Fibroblast of lung (primary cell): ENCODE data around the gene ING5. TPM values are rescaled to one million over a fixed set of nuclear protein-coding genes. Genes with fewer than 3 reads are reported as not detected.

ENCODE experiments used
- DNase-seq, 2 donors: peaks; one replicate each; pipeline versions ENCODE4 v3.0.0 to v3.0.0-alpha.2; 2010; ENCODE audit warnings: low read depth in 2 of 2
- H2AFZ ChIP-seq: 2 replicates; pipeline ENCODE4 v1.5.1; 2012; ENCODE audit warnings: low read length, control low read depth, inconsistent platforms
- H3K27ac ChIP-seq: 2 replicates; pipeline ENCODE4 v1.5.1; 2011; ENCODE audit warnings: low read length, control low read depth; ENCODE audit not compliant: insufficient read depth
- H3K27me3 ChIP-seq: 2 replicates; pipeline ENCODE4 v1.5.1; 2011; ENCODE audit warnings: mild to moderate bottlenecking, low read length; ENCODE audit not compliant: control insufficient read depth, insufficient read depth
- H3K36me3 ChIP-seq: 2 replicates; pipeline ENCODE4 v1.5.1; 2011; ENCODE audit warnings: low read length; ENCODE audit not compliant: control insufficient read depth, insufficient read depth
- H3K4me1 ChIP-seq: 2 replicates; pipeline ENCODE4 v1.5.1; 2011; ENCODE audit warnings: low read length; ENCODE audit not compliant: control insufficient read depth, insufficient read depth; ENCODE audit errors: extremely low read depth
- H3K4me2 ChIP-seq: 2 replicates; pipeline ENCODE4 v1.5.1; 2011; ENCODE audit warnings: low read length, control low read depth; ENCODE audit not compliant: insufficient read depth; ENCODE audit errors: extremely low read depth
- H3K4me3 ChIP-seq, 4 experiments: fragments of 200-600 bp in 1 of 4; sonication (generic) in 1 of 4; replicated peaks in 1 of 4; 2 replicates each; pipeline ENCODE4 v1.5.1; 2011 to 2016; ENCODE audit warnings: low read length in 4 of 4, low read depth in 3 of 4, mild to moderate bottlenecking in 3 of 4, control low read depth in 2 of 4, inconsistent platforms in 1 of 4, mixed read lengths in 1 of 4; ENCODE audit not compliant: insufficient read depth in 1 of 4; ENCODE audit errors: control extremely low read depth in 1 of 4
- H3K79me2 ChIP-seq: 2 replicates; pipeline ENCODE4 v1.5.1; 2012; ENCODE audit warnings: mild to moderate bottlenecking, low read length, inconsistent platforms; ENCODE audit not compliant: control insufficient read depth, insufficient read depth
- H3K9ac ChIP-seq: 2 replicates; pipeline ENCODE4 v1.5.1; 2011; ENCODE audit warnings: mild to moderate bottlenecking, low read length, control low read depth; ENCODE audit not compliant: insufficient read depth
- H3K9me3 ChIP-seq: 2 replicates; pipeline ENCODE4 v1.5.1; 2012; ENCODE audit warnings: low read depth, low read length; ENCODE audit not compliant: control insufficient read depth, insufficient read depth
- H4K20me1 ChIP-seq: 2 replicates; pipeline ENCODE4 v1.5.1; 2011; ENCODE audit warnings: low read length; ENCODE audit not compliant: control insufficient read depth, insufficient read depth; ENCODE audit errors: extremely low read depth
- CTCF ChIP-seq, 2 donors: IDR thresholded peaks in 1 of 2; conservative IDR thresholded peaks in 1 of 2; 1 replicate in 1 of 2; 2 replicates in 1 of 2; pipeline ENCODE4 v1.5.1; 2011 to 2012; ENCODE audit warnings: low read length in 2 of 2, control low read depth in 1 of 2, inconsistent platforms in 1 of 2, low read depth in 1 of 2, mild to moderate bottlenecking in 1 of 2
- EZH2 ChIP-seq: IDR thresholded peaks from 2 replicates; pipeline ENCODE4 v1.5.1; 2012; ENCODE audit warnings: low read length, control low read depth, mild to moderate bottlenecking; ENCODE audit errors: missing control alignments
- polyA plus RNA-seq, 2 donors: library from polyadenylated mRNA; depleted of rRNA in 1 of 2; stranded (reverse) in 1 of 2; unstranded in 1 of 2; fragments of >200 nt; gene quantifications; 2 replicates each; pipeline ENCODE4 v1.2.1, GENCODE V29; 2011 to 2012; ENCODE audit warnings: missing spikeins in 1 of 2
- total RNA-seq: library from RNA; depleted of rRNA; stranded (reverse); fragments of >200 nt; gene quantifications from 2 replicates; pipeline ENCODE4 v1.2.1, GENCODE V29; 2014

ING5 gene
- total and polyA plus RNA-seq, 2 donors (not counting 1 experiment from before 2014, with no cell fraction given) = 17.4 to 27.4 TPM

DNA sequence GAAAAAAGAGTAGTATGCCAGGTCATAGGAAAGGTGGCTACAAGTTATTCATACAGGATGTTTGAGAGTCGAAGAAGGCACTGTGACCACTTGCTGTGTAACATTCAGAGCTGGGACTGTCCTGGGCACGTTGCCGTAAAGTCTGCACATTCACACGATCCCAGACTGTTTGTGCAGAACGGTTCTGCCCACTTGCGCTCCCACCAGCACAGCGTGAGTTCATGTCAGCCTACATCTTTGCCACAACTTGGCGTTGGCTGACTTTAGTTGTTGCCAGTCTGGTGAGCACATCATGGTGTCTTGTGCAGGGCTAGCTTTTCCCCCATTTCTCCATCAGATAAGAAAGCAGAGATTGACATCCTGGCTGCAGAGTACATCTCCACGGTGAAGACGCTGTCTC is 7.0 kb downstream of the ING5 start:
- H3K36me3 ChIP-seq = peaks cover 12% of the 10 kb centered on the region
- no peak for DNase-seq

DNA sequence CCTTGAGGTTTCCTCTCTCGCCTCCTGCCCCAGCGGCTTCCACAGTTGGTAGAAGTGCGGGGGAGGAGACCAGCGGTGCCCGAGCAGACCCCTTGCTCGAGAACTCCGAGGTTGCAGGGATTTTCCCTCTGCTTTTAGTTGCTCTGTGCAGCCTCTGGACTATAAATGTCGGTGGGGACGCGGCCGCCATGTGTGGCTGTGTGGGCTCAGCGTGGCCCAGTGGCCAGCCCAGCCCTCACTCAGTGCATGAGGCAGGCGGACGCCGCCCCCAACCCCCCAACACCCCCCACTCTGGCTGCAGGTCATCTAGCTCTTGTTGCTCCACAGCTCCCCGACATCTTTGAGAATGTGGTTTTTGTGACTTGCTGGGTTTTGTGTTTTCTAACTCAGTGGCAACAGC is 17.3 kb downstream of the ING5 start:
- H3K4me1 ChIP-seq = no peaks in the 10 kb centered on the region
- H3K79me2 ChIP-seq = no peaks in the 10 kb centered on the region
- H4K20me1 ChIP-seq = no peaks in the 10 kb centered on the region
- H3K9ac ChIP-seq = no peak overlapping the region
- no peak overlapping the region for H2AFZ ChIP-seq
- no peak for DNase-seq
- no peak overlapping the region for H3K27ac ChIP-seq
- H3K36me3 ChIP-seq = peaks cover 16% of the 10 kb centered on the region
- TF ChIP-seq CTCF (conservative IDR thresholded peaks at IDR 0.05 in 1 of 2, IDR thresholded peaks at IDR 0.05 in 1 of 2; ENCODE audit: low read depth in 1 of 2, low read length in 2 of 2) = no peak
- TF ChIP-seq EZH2 = no peak
- no peak overlapping the region for H3K4me3 ChIP-seq
- no peaks in the 10 kb centered on the region for H3K9me3 ChIP-seq
- H3K4me2 ChIP-seq = no peak overlapping the region
- H3K27me3 ChIP-seq = no peaks in the 10 kb centered on the region

More for the DNA sequence above, 7.0 kb downstream of the ING5 start:
- Histone ChIP-seq H2AFZ (no peak overlapping the region), H4K20me1 (no peaks in the 10 kb centered on the region), H3K27ac (no peak overlapping the region), H3K9ac (no peak overlapping the region), H3K27me3 (no peaks in the 10 kb centered on the region), H3K9me3 (no peaks in the 10 kb centered on the region), H3K4me3 (no peak overlapping the region), H3K4me1 (no peaks in the 10 kb centered on the region), H3K79me2 (no peaks in the 10 kb centered on the region), H3K4me2 (no peak overlapping the region)
- TF ChIP-seq EZH2 = no peak
- TF ChIP-seq CTCF (conservative IDR thresholded peaks at IDR 0.05 in 1 of 2, IDR thresholded peaks at IDR 0.05 in 1 of 2; ENCODE audit: low read depth in 1 of 2, low read length in 2 of 2) = no peak

GRCh38 chr2:241720099-241720498 is 18.3 kb downstream of the ING5 start:
- Histone ChIP-seq H3K79me2 (no peaks in the 10 kb centered on the region), H3K4me2 (no peak overlapping the region), H3K4me3 (no peak overlapping the region), H3K27me3 (no peaks in the 10 kb centered on the region), H2AFZ (no peak overlapping the region), H3K4me1 (no peaks in the 10 kb centered on the region), H3K9me3 (no peaks in the 10 kb centered on the region), H3K27ac (no peak overlapping the region), H3K36me3 (peaks cover 16% of the 10 kb centered on the region), H4K20me1 (no peaks in the 10 kb centered on the region), H3K9ac (no peak overlapping the region)
- no peak for TF ChIP-seq CTCF (conservative IDR thresholded peaks at IDR 0.05 in 1 of 2, IDR thresholded peaks at IDR 0.05 in 1 of 2; ENCODE audit: low read depth in 1 of 2, low read length in 2 of 2)
- no peak for TF ChIP-seq EZH2
- no peak for DNase-seq
